PC-9 (cell line): Measurements from ENCODE around the gene RPAP2. TPM values are rescaled to one million over a fixed set of nuclear protein-coding genes. Genes with fewer than 3 reads are reported as not detected.

ENCODE experiments used
- BruUV-seq: library from RNA; stranded (reverse); fragments of 400-500 nt; replicated peaks from 2 replicates; lab custom pipeline; 2021; lab: Mats Ljungman, UMichigan
- CTCF ChIA-PET: fragments of 300-600 bp; sonication (Branson Sonifier 250); formaldehyde crosslinking; loops from one replicate; lab custom pipeline; 2022; ENCODE audit warnings: antibody characterized with exemption; lab: Charles Lee
- POLR2A ChIA-PET: fragments of 300-600 bp; sonication (Branson Sonifier 250); formaldehyde crosslinking; loops from one replicate; lab custom pipeline; 2022; ENCODE audit warnings: antibody characterized with exemption; ENCODE audit not compliant: unreplicated experiment; lab: Charles Lee
- DNase-seq, 2 experiments: peaks; one replicate each; pipeline versions ENCODE4 v3.0.0 to v3.0.0-alpha.2; 2015 to 2022; ENCODE audit warnings: mixed read lengths in 1 of 2
- H2AFZ ChIP-seq: fragments of 200-600 bp; sonication (generic); 2 replicates; pipeline ENCODE4 v1.8.1; 2017; ENCODE audit warnings: antibody characterized with exemption
- H3F3A ChIP-seq: fragments of 200-600 bp; sonication (generic); 2 replicates; pipeline ENCODE4 v1.8.1; 2017; ENCODE audit warnings: antibody characterized with exemption, mild to moderate bottlenecking, low read depth; ENCODE audit not compliant: insufficient read depth
- H3K27ac ChIP-seq: fragments of 200-600 bp; sonication (generic); 2 replicates; pipeline ENCODE4 v1.6.1; 2016; ENCODE audit warnings: mixed run types
- H3K27me3 ChIP-seq: fragments of 200-600 bp; sonication (generic); 2 replicates; pipeline ENCODE4 v1.6.1; 2016; ENCODE audit warnings: low read depth, mixed run types; ENCODE audit not compliant: insufficient read depth
- H3K36me3 ChIP-seq: fragments of 200-600 bp; sonication (generic); 2 replicates; pipeline ENCODE4 v1.6.1; 2016; ENCODE audit warnings: low read depth, mixed run types
- H3K4me1 ChIP-seq: fragments of 200-600 bp; sonication (generic); replicated peaks from 2 replicates; pipeline ENCODE4 v1.6.1; 2016; ENCODE audit warnings: mixed run types; ENCODE audit not compliant: insufficient read depth
- H3K4me2 ChIP-seq: fragments of 200-600 bp; sonication (generic); 2 replicates; pipeline ENCODE4 v1.6.1; 2017; ENCODE audit warnings: mixed run types
- H3K4me3 ChIP-seq: fragments of 200-600 bp; sonication (generic); 2 replicates; pipeline ENCODE4 v1.6.1; 2016; ENCODE audit warnings: mixed run types
- H3K79me2 ChIP-seq: fragments of 200-600 bp; sonication (generic); 2 replicates; pipeline ENCODE4 v1.6.1; 2017; ENCODE audit warnings: low read depth, mixed run types
- H3K9me2 ChIP-seq: fragments of 200-600 bp; sonication (generic); 2 replicates; pipeline ENCODE4 v1.8.1; 2017; ENCODE audit warnings: mild to moderate bottlenecking; ENCODE audit not compliant: insufficient read depth
- H3K9me3 ChIP-seq: fragments of 200-600 bp; sonication (generic); 2 replicates; pipeline ENCODE4 v1.8.1; 2016; ENCODE audit warnings: low read depth; ENCODE audit not compliant: insufficient read depth
- H4K20me1 ChIP-seq: fragments of 200-600 bp; sonication (generic); 2 replicates; pipeline ENCODE4 v1.8.1; 2017; ENCODE audit not compliant: insufficient read depth
- EZH2 ChIP-seq: fragments of 200-600 bp; sonication (generic); IDR thresholded peaks from 2 replicates; pipeline ENCODE4 v1.8.0; 2017; ENCODE audit warnings: antibody characterized with exemption, low read depth
- intact Hi-C: fragments of 100-400 bp; cut with micrococcal nuclease; formaldehyde crosslinking; loops from one replicate; pipeline ENCODE4 v1.10.0; 2022; ENCODE audit not compliant: unreplicated experiment
- total RNA-seq: library from RNA; stranded (reverse); gene quantifications from 2 replicates; pipeline ENCODE4 v1.2.3, GENCODE V29; 2021
- TF ChIP-seq, protein P1 (sequence below): fragments of 200-600 bp; sonication (generic); conservative IDR thresholded peaks from 2 replicates; pipeline ENCODE4 v1.6.1; 2017; ENCODE audit warnings: mixed run types, antibody characterized with exemption, mild to moderate bottlenecking, moderate library complexity

RPAP2 gene
- total RNA-seq, 1 experiment from 2014 or later: 20.3 TPM

GRCh38 chr1:92362970-92363369 is 64.1 kb downstream of the RPAP2 start:
- Histone ChIP-seq H4K20me1 (no peaks in the 10 kb centered on the region), H3K9me2 (no peaks in the 10 kb centered on the region), H3K4me1 (no peaks in the 10 kb centered on the region; the same call in 1 of the 2 replicates), H3K79me2 (no peaks in the 10 kb centered on the region), H3K27ac (no peak overlapping the region), H2AFZ (no peak overlapping the region), H3F3A (no peaks in the 10 kb centered on the region), H3K4me3 (no peak overlapping the region), H3K9me3 (no peaks in the 10 kb centered on the region), H3K27me3 (no peaks in the 10 kb centered on the region), H3K4me2 (no peak overlapping the region), H3K36me3 (0 out of 2 replicates have a peak, but pooled peaks cover 11% of the 10 kb centered on the region)
- no peak for DNase-seq
- ChIA-PET CTCF (no interaction called here), POLR2A (no interaction called here)
- no peak for TF ChIP-seq EZH2
- TF ChIP-seq, protein P1, sequence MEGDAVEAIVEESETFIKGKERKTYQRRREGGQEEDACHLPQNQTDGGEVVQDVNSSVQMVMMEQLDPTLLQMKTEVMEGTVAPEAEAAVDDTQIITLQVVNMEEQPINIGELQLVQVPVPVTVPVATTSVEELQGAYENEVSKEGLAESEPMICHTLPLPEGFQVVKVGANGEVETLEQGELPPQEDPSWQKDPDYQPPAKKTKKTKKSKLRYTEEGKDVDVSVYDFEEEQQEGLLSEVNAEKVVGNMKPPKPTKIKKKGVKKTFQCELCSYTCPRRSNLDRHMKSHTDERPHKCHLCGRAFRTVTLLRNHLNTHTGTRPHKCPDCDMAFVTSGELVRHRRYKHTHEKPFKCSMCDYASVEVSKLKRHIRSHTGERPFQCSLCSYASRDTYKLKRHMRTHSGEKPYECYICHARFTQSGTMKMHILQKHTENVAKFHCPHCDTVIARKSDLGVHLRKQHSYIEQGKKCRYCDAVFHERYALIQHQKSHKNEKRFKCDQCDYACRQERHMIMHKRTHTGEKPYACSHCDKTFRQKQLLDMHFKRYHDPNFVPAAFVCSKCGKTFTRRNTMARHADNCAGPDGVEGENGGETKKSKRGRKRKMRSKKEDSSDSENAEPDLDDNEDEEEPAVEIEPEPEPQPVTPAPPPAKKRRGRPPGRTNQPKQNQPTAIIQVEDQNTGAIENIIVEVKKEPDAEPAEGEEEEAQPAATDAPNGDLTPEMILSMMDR: no peak
- BruUV-seq: no TSS peak
- intact Hi-C loops: no loop called here

GRCh38 chr1:92363401-92363800 is 64.5 kb downstream of the RPAP2 start:
- Histone ChIP-seq H3F3A (no peaks in the 10 kb centered on the region), H3K27me3 (no peaks in the 10 kb centered on the region), H4K20me1 (no peaks in the 10 kb centered on the region), H3K9me3 (no peaks in the 10 kb centered on the region), H3K4me1 (no peaks in the 10 kb centered on the region; the same call in 1 of the 2 replicates), H3K79me2 (no peaks in the 10 kb centered on the region), H3K9me2 (no peaks in the 10 kb centered on the region), H3K36me3 (0 out of 2 replicates have a peak, but pooled peaks cover 6% of the 10 kb centered on the region), H2AFZ (no peak overlapping the region), H3K27ac (no peak overlapping the region), H3K4me3 (no peak overlapping the region), H3K4me2 (no peak overlapping the region)
- no TSS peak for BruUV-seq
- ChIA-PET CTCF (no interaction called here), POLR2A (no interaction called here)
- intact Hi-C loops: no loop called here
- TF ChIP-seq EZH2: no peak
- TF ChIP-seq, protein P1: no peak
- no peak for DNase-seq

DNA sequence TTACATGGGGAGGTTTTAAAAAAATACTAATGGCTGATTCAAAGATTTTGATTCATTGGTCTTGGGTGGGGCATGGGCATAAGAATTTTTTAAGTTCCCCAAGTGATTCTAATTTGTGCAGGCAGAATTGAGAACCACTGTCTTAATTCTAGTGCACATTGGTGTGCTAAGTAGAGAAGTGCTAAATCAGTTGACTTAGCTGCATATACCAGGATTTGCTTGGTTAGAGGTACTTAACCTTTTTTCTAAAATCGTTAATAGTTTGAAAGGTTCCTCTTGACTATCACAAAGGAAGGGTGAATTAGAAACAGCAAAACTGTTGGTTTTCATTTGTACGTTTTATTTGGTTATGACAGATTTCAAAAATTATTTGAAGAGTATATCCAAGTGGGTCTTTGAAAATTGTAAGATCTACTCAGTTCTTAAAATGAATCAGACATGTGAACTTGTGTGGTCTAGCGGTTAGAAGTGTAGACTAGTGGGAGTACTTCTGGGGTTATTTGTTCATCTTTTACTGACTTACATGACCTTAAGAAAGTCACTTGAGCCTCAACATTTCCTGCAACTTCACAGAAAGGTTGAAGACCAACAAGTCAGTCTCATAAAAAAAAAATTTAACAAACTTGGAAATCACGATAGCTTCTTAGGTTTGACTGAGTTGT is 66.7 kb downstream of the RPAP2 start:
- ChIA-PET CTCF (no interaction called here), POLR2A (no interaction called here)
- H2AFZ ChIP-seq: no peak overlapping the region
- no peaks in the 10 kb centered on the region for H3K9me2 ChIP-seq
- H3K4me1 ChIP-seq: no peaks in the 10 kb centered on the region
- H3F3A ChIP-seq: no peaks in the 10 kb centered on the region
- intact Hi-C loops: no loop called here
- no peaks in the 10 kb centered on the region for H4K20me1 ChIP-seq
- H3K36me3 ChIP-seq: no peaks in the 10 kb centered on the region
- H3K27me3 ChIP-seq: no peaks in the 10 kb centered on the region
- no peaks in the 10 kb centered on the region for H3K9me3 ChIP-seq
- no TSS peak for BruUV-seq
- DNase-seq: no peak
- H3K27ac ChIP-seq: no peak overlapping the region
- no peak overlapping the region for H3K4me3 ChIP-seq
- no peak for TF ChIP-seq EZH2
- TF ChIP-seq, protein P1: no peak
- H3K79me2 ChIP-seq: no peaks in the 10 kb centered on the region
- H3K4me2 ChIP-seq: no peak overlapping the region
